GM23338 (cell line): Measurements from ENCODE around the gene PPP1R12A. TPM values are rescaled to one million over a fixed set of nuclear protein-coding genes. Genes with fewer than 3 reads are reported as not detected.

Source experiments
- ATAC-seq: fragments of 200-7000 bp; cut with Tn5 transposase; 3 replicates; pipeline ENCODE4 v1.9.1; 2020
- DNase-seq: peaks from one replicate; pipeline ENCODE4 v3.0.0-alpha.2; 2015; ENCODE audit warnings: low spot score
- H2AFZ ChIP-seq: fragments of 200-600 bp; sonication (generic); 2 replicates; pipeline ENCODE4 v1.8.0; 2016; ENCODE audit warnings: antibody characterized with exemption, mild to moderate bottlenecking, moderate library complexity
- H3F3A ChIP-seq: fragments of 200-600 bp; sonication (generic); replicated peaks from 2 replicates; pipeline ENCODE4 v1.8.0; 2017; ENCODE audit warnings: antibody characterized with exemption, mixed run types, low read depth
- H3K27ac ChIP-seq: fragments of 200-600 bp; sonication (generic); 2 replicates; pipeline ENCODE4 v1.6.1; 2016; ENCODE audit warnings: low read depth
- H3K27me3 ChIP-seq: fragments of 200-600 bp; sonication (generic); 2 replicates; pipeline ENCODE4 v1.8.0; 2016; ENCODE audit warnings: mild to moderate bottlenecking, mixed run types, moderate library complexity; ENCODE audit not compliant: insufficient read depth
- H3K36me3 ChIP-seq: fragments of 200-600 bp; sonication (generic); 2 replicates; pipeline ENCODE4 v1.8.0; 2016; ENCODE audit warnings: mild to moderate bottlenecking; ENCODE audit not compliant: insufficient read depth
- H3K4me1 ChIP-seq: fragments of 200-600 bp; sonication (generic); 2 replicates; pipeline ENCODE4 v1.8.0; 2016; ENCODE audit warnings: mild to moderate bottlenecking, moderate library complexity; ENCODE audit not compliant: insufficient read depth
- H3K4me2 ChIP-seq: fragments of 200-600 bp; sonication (generic); 2 replicates; pipeline ENCODE4 v1.7.1; 2017; ENCODE audit warnings: mixed run types
- H3K4me3 ChIP-seq: fragments of 200-600 bp; sonication (generic); 2 replicates; pipeline ENCODE4 v1.6.1; 2016; ENCODE audit warnings: mixed run types
- H3K79me2 ChIP-seq: fragments of 200-600 bp; sonication (generic); replicated peaks from 2 replicates; pipeline ENCODE4 v1.8.0; 2017; ENCODE audit warnings: mild to moderate bottlenecking; ENCODE audit not compliant: insufficient read depth
- H3K9me2 ChIP-seq: fragments of 200-600 bp; sonication (generic); 2 replicates; pipeline ENCODE4 v1.8.0; 2017; ENCODE audit not compliant: insufficient read depth
- H4K20me1 ChIP-seq: fragments of 200-600 bp; sonication (generic); replicated peaks from 2 replicates; pipeline ENCODE4 v1.8.0; 2017; ENCODE audit warnings: mild to moderate bottlenecking; ENCODE audit not compliant: insufficient read depth
- H3K27ac Mint-ChIP-seq: 2 replicates; pipeline ENCODE4 v1.8.0; 2020; ENCODE audit warnings: inconsistent platforms, mild to moderate bottlenecking, moderate library complexity, mixed read lengths
- H3K27me3 Mint-ChIP-seq: 3 replicates; pipeline ENCODE4 v1.8.0; 2022; ENCODE audit warnings: low read depth, mild to moderate bottlenecking, moderate library complexity, mixed read lengths, inconsistent platforms; ENCODE audit not compliant: insufficient read depth, poor library complexity
- H3K36me3 Mint-ChIP-seq: 3 replicates; pipeline ENCODE4 v1.8.0; 2021; ENCODE audit warnings: low read depth, mild to moderate bottlenecking, inconsistent platforms, moderate library complexity, mixed read lengths
- H3K4me1 Mint-ChIP-seq: 3 replicates; pipeline ENCODE4 v1.8.0; 2020; ENCODE audit warnings: mild to moderate bottlenecking, inconsistent platforms, mixed read lengths
- H3K4me3 Mint-ChIP-seq: 3 replicates; pipeline ENCODE4 v1.8.0; 2021; ENCODE audit warnings: moderate library complexity, mild to moderate bottlenecking, inconsistent platforms, mixed read lengths
- H3K9me3 Mint-ChIP-seq: 3 replicates; pipeline ENCODE4 v1.8.0; 2020; ENCODE audit warnings: moderate library complexity, mild to moderate bottlenecking, inconsistent platforms, mixed read lengths
- CREB1 ChIP-seq: fragments of 250-450 bp; sonication (Bioruptor Pico); IDR thresholded peaks from 2 replicates; pipeline ENCODE4 v1.5.0; 2020; ENCODE audit warnings: low read depth, mild to moderate bottlenecking, moderate library complexity
- EZH2 ChIP-seq: fragments of 200-600 bp; sonication (generic); IDR thresholded peaks from one replicate; pipeline ENCODE4 v1.8.0; 2017; ENCODE audit warnings: antibody characterized with exemption, mild to moderate bottlenecking, low read depth; ENCODE audit not compliant: unreplicated experiment
- NANOG ChIP-seq: IDR thresholded peaks from 2 replicates; pipeline ENCODE4 v1.6.1; 2016; ENCODE audit warnings: antibody characterized with exemption, borderline replicate concordance
- STAT1 ChIP-seq: IDR thresholded peaks from one replicate; pipeline ENCODE4 v1.6.1; 2016; ENCODE audit warnings: antibody characterized with exemption; ENCODE audit not compliant: unreplicated experiment
- polyA plus RNA-seq: library from polyadenylated mRNA; unstranded; fragments of >200 nt; fragmentation: Nextera tagmentation; extraction: Ambion mirVana; gene quantifications from 2 replicates; pipeline ENCODE4 v1.2.1, GENCODE V29; 2016
- total RNA-seq: library from RNA; depleted of rRNA; stranded (reverse); fragments of >200 nt; shearing (Covaris generic); gene quantifications from 2 replicates; pipeline ENCODE4 v1.2.3, GENCODE V29; 2014
- TF ChIP-seq, protein P1 (sequence below): IDR thresholded peaks from one replicate; pipeline ENCODE4 v1.6.1; 2018; ENCODE audit warnings: antibody characterized with exemption; ENCODE audit not compliant: unreplicated experiment
- TF ChIP-seq, protein P2 (sequence below), 2 experiments: fragments of 200-600 bp in 1 of 2; sonication (generic) in 1 of 2; conservative IDR thresholded peaks; 2 replicates each; pipeline versions ENCODE4 v1.5.1 to v1.6.1; 2016 to 2017; ENCODE audit warnings: antibody characterized with exemption in 2 of 2, low read depth in 2 of 2, mild to moderate bottlenecking in 2 of 2, moderate library complexity in 1 of 2

PPP1R12A gene
- total and polyA plus RNA-seq, 2 experiments from 2014 or later, result 91.6 to 146 TPM

DNA sequence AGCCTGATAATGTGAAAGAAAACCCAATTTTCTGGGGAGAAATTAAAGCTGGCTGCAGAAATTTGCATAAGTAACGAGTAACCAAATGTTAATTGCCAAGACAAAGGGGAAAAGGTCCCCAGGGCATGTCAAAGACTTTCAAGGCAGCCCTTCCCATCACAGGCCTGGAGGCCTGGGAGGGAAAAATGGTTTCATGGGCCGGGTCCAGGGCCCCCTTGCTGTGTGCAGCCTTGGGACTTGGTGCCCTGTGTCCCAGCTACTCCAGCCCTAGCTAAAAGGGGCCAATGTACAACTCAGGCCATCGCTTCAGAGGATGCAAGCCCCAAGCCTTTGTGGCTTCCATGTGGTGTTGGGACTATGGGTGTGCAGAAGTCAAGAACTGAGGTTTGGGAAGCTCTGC, 96.5 kb downstream of the PPP1R12A start (continued):
- TF ChIP-seq, protein P1, sequence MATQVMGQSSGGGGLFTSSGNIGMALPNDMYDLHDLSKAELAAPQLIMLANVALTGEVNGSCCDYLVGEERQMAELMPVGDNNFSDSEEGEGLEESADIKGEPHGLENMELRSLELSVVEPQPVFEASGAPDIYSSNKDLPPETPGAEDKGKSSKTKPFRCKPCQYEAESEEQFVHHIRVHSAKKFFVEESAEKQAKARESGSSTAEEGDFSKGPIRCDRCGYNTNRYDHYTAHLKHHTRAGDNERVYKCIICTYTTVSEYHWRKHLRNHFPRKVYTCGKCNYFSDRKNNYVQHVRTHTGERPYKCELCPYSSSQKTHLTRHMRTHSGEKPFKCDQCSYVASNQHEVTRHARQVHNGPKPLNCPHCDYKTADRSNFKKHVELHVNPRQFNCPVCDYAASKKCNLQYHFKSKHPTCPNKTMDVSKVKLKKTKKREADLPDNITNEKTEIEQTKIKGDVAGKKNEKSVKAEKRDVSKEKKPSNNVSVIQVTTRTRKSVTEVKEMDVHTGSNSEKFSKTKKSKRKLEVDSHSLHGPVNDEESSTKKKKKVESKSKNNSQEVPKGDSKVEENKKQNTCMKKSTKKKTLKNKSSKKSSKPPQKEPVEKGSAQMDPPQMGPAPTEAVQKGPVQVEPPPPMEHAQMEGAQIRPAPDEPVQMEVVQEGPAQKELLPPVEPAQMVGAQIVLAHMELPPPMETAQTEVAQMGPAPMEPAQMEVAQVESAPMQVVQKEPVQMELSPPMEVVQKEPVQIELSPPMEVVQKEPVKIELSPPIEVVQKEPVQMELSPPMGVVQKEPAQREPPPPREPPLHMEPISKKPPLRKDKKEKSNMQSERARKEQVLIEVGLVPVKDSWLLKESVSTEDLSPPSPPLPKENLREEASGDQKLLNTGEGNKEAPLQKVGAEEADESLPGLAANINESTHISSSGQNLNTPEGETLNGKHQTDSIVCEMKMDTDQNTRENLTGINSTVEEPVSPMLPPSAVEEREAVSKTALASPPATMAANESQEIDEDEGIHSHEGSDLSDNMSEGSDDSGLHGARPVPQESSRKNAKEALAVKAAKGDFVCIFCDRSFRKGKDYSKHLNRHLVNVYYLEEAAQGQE, result no peak
- TF ChIP-seq STAT1, result no peak
- TF ChIP-seq EZH2, result no peak
- TF ChIP-seq, protein P2, sequence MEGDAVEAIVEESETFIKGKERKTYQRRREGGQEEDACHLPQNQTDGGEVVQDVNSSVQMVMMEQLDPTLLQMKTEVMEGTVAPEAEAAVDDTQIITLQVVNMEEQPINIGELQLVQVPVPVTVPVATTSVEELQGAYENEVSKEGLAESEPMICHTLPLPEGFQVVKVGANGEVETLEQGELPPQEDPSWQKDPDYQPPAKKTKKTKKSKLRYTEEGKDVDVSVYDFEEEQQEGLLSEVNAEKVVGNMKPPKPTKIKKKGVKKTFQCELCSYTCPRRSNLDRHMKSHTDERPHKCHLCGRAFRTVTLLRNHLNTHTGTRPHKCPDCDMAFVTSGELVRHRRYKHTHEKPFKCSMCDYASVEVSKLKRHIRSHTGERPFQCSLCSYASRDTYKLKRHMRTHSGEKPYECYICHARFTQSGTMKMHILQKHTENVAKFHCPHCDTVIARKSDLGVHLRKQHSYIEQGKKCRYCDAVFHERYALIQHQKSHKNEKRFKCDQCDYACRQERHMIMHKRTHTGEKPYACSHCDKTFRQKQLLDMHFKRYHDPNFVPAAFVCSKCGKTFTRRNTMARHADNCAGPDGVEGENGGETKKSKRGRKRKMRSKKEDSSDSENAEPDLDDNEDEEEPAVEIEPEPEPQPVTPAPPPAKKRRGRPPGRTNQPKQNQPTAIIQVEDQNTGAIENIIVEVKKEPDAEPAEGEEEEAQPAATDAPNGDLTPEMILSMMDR (conservative IDR thresholded peaks at IDR 0.05; ENCODE audit: low read depth in 2 of 2), result no peak
- TF ChIP-seq NANOG, result no peak

DNA sequence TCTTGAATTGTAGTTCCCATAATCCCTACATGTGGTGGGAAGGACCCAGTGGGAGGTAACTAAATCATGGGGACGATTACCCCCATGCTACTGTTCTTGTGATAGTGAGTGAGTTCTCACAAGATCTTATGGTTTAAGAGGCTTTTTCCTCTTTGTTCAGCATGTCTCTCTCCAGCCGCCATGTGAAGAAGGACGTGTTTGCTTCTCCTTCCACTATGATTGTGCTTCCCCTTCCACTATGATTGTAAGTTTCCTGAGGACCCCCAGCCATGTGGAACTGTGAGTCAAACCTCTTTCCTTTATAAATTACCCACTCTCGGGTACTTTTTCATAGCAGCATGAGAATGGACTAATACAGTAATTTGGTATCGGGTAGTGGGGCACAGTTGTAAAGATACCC, 97.3 kb downstream of the PPP1R12A start:
- H3K36me3 Mint-ChIP-seq, result peaks cover 48% of the 10 kb centered on the region

More for the DNA sequence above, 97.3 kb downstream of the PPP1R12A start:
- H2AFZ ChIP-seq, result no peak overlapping the region
- H3K36me3 ChIP-seq, result peaks cover 15% of the 10 kb centered on the region; the same call in 1 of the 2 replicates
- Mint-ChIP-seq H3K4me1 (no peaks in the 10 kb centered on the region), H3K27ac (no peak overlapping the region), H3K9me3 (peaks cover 30% of the 10 kb centered on the region), H3K4me3 (no peak overlapping the region), H3K27me3 (no peaks in the 10 kb centered on the region)
- H4K20me1 ChIP-seq, result no peaks in the 10 kb centered on the region
- H3F3A ChIP-seq, result no peaks in the 10 kb centered on the region
- H3K27me3 ChIP-seq, result no peaks in the 10 kb centered on the region
- ATAC-seq (no peak), DNase-seq (no peak)
- no peak overlapping the region for H3K4me3 ChIP-seq
- no peaks in the 10 kb centered on the region for H3K4me1 ChIP-seq
- no peak for TF ChIP-seq CREB1 (CRISPR knock-in tag)
- TF ChIP-seq, protein P2 (conservative IDR thresholded peaks at IDR 0.05; ENCODE audit: low read depth in 2 of 2), result no peak
- H3K79me2 ChIP-seq, result peaks cover 30% of the 10 kb centered on the region; the same call in 1 of the 2 replicates
- no peaks in the 10 kb centered on the region for H3K9me2 ChIP-seq
- no peak overlapping the region for H3K27ac ChIP-seq
- no peak overlapping the region for H3K4me2 ChIP-seq
